ENCODE results near the gene VOPP1.

VOPP1 gene

GRCh38 chr7:55488216-55488615 is 84.1 kb downstream of the VOPP1 start:
- Histone ChIP-seq H3K4me2 (peak overlapping the region; percentile 38; the same call in 1 of the 2 replicates), H2AFZ (ENCODE audit: low read depth) (no peak overlapping the region), H3K9ac (no peak overlapping the region; the same call in 1 of the 2 replicates), H3K79me2 (ENCODE audit: insufficient read depth, low read depth) (peaks cover 21% of the 10 kb centered on the region; the same call in 1 of the 2 replicates), H4K20me1 (ENCODE audit: insufficient read depth) (no peaks in the 10 kb centered on the region), H3K4me1 (ENCODE audit: low read depth, poor library complexity, severe bottlenecking) (peaks cover 88% of the 10 kb centered on the region), H3K4me3 (IDR thresholded peaks at IDR 0.05; ENCODE audit: insufficient read depth, low read depth, low read length) (no peak overlapping the region), H3K36me3 (ENCODE audit: insufficient read depth) (peaks cover 7% of the 10 kb centered on the region; the same call in 1 of the 2 replicates), H3K27ac (peak overlapping the region; percentile 57), H3K27me3 (ENCODE audit: insufficient read depth, low read depth) (no peaks in the 10 kb centered on the region)
- no peak for TF ChIP-seq CTCF (conservative IDR thresholded peaks at IDR 0.05; ENCODE audit: low read depth, low read length)

- Histone ChIP-seq H3K4me2 (no peak overlapping the region; the same call in 1 of the 2 replicates), H3K79me2 (ENCODE audit: insufficient read depth, low read depth) (peaks cover 23% of the 10 kb centered on the region; the same call in 1 of the 2 replicates), H3K9ac (no peak overlapping the region), H3K36me3 (ENCODE audit: insufficient read depth) (no peaks in the 10 kb centered on the region; the same call in 1 of the 2 replicates), H2AFZ (ENCODE audit: low read depth) (no peak overlapping the region), H3K4me1 (ENCODE audit: low read depth, poor library complexity, severe bottlenecking) (peaks cover 93% of the 10 kb centered on the region), H3K27me3 (ENCODE audit: insufficient read depth, low read depth) (no peaks in the 10 kb centered on the region), H3K4me3 (IDR thresholded peaks at IDR 0.05; ENCODE audit: insufficient read depth, low read depth, low read length) (no peak overlapping the region), H4K20me1 (ENCODE audit: insufficient read depth) (no peaks in the 10 kb centered on the region), H3K27ac (no peak overlapping the region)
- no peak for TF ChIP-seq CTCF (conservative IDR thresholded peaks at IDR 0.05; ENCODE audit: low read depth, low read length)
Measured at GRCh38 chr7:55486991-55487390, 85.3 kb downstream of the VOPP1 start.

- Histone ChIP-seq H3K36me3 (ENCODE audit: insufficient read depth) (no peaks in the 10 kb centered on the region; the same call in 1 of the 2 replicates), H2AFZ (ENCODE audit: low read depth) (no peak overlapping the region), H3K79me2 (ENCODE audit: insufficient read depth, low read depth) (peaks cover 28% of the 10 kb centered on the region; the same call in 1 of the 2 replicates), H4K20me1 (ENCODE audit: insufficient read depth) (no peaks in the 10 kb centered on the region), H3K4me1 (ENCODE audit: low read depth, poor library complexity, severe bottlenecking) (peaks cover 85% of the 10 kb centered on the region), H3K9ac (no peak overlapping the region), H3K4me2 (no peak overlapping the region; the same call in 1 of the 2 replicates), H3K4me3 (IDR thresholded peaks at IDR 0.05; ENCODE audit: insufficient read depth, low read depth, low read length) (no peak overlapping the region), H3K27ac (no peak overlapping the region), H3K27me3 (ENCODE audit: insufficient read depth, low read depth) (no peaks in the 10 kb centered on the region)
- TF ChIP-seq CTCF (conservative IDR thresholded peaks at IDR 0.05; ENCODE audit: low read depth, low read length): no peak
Measured at GRCh38 chr7:55486192-55486590, 86.1 kb downstream of the VOPP1 start.

- Histone ChIP-seq H3K4me3 (IDR thresholded peaks at IDR 0.05; ENCODE audit: insufficient read depth, low read depth, low read length) (no peak overlapping the region), H3K9ac (no peak overlapping the region), H4K20me1 (ENCODE audit: insufficient read depth) (no peaks in the 10 kb centered on the region), H3K79me2 (ENCODE audit: insufficient read depth, low read depth) (peaks cover 32% of the 10 kb centered on the region; the same call in 1 of the 2 replicates), H3K4me2 (no peak overlapping the region), H3K27me3 (ENCODE audit: insufficient read depth, low read depth) (no peaks in the 10 kb centered on the region), H3K4me1 (ENCODE audit: low read depth, poor library complexity, severe bottlenecking) (peaks cover 81% of the 10 kb centered on the region), H3K36me3 (ENCODE audit: insufficient read depth) (peaks cover 1% of the 10 kb centered on the region; the same call in 1 of the 2 replicates), H2AFZ (ENCODE audit: low read depth) (no peak overlapping the region), H3K27ac (no peak overlapping the region)
- TF ChIP-seq CTCF (conservative IDR thresholded peaks at IDR 0.05; ENCODE audit: low read depth, low read length): no peak
Measured at GRCh38 chr7:55485501-55486191, 86.7 kb downstream of the VOPP1 start.
